ENCODE data around the gene TBX1. TPM values are rescaled to one million over a fixed set of nuclear protein-coding genes. Genes with fewer than 3 reads are reported as not detected.
"Not testable (repeated sequence)": the region's sequence is repeated elsewhere in the genome, so short reads cannot be mapped to it uniquely, and the experiment has no call there.

TBX1 gene
- total RNA-seq, 2 donors from 2014 or later = 11.0 to 20.2 TPM

GRCh38 chr22:19722982-19723231 is 37.7 kb upstream of the TBX1 start:
- Histone ChIP-seq H3K9me3 (no peaks in the 10 kb centered on the region), H3K36me3 (no peaks in the 10 kb centered on the region), H3K4me1 (replicated peaks) (peaks cover 2% of the 10 kb centered on the region), H3K27ac (no peak overlapping the region), H3K4me3 (no peak overlapping the region), H3K27me3 (replicated peaks; ENCODE audit: insufficient read depth) (no peaks in the 10 kb centered on the region)
- no peak for DNase-seq (ENCODE audit: low spot score)
- TF ChIP-seq POLR2AphosphoS5 (IDR thresholded peaks at IDR 0.05) (no peak), POLR2A (IDR thresholded peaks at IDR 0.05) (no peak)
- TF ChIP-seq, protein P1, sequence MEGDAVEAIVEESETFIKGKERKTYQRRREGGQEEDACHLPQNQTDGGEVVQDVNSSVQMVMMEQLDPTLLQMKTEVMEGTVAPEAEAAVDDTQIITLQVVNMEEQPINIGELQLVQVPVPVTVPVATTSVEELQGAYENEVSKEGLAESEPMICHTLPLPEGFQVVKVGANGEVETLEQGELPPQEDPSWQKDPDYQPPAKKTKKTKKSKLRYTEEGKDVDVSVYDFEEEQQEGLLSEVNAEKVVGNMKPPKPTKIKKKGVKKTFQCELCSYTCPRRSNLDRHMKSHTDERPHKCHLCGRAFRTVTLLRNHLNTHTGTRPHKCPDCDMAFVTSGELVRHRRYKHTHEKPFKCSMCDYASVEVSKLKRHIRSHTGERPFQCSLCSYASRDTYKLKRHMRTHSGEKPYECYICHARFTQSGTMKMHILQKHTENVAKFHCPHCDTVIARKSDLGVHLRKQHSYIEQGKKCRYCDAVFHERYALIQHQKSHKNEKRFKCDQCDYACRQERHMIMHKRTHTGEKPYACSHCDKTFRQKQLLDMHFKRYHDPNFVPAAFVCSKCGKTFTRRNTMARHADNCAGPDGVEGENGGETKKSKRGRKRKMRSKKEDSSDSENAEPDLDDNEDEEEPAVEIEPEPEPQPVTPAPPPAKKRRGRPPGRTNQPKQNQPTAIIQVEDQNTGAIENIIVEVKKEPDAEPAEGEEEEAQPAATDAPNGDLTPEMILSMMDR (IDR thresholded peaks at IDR 0.05) = no peak
- 52% methylated on average over 12 of the region's 15 CpGs for WGBS
- intact Hi-C loops (cut with DNase I) = no loop called here

DNA sequence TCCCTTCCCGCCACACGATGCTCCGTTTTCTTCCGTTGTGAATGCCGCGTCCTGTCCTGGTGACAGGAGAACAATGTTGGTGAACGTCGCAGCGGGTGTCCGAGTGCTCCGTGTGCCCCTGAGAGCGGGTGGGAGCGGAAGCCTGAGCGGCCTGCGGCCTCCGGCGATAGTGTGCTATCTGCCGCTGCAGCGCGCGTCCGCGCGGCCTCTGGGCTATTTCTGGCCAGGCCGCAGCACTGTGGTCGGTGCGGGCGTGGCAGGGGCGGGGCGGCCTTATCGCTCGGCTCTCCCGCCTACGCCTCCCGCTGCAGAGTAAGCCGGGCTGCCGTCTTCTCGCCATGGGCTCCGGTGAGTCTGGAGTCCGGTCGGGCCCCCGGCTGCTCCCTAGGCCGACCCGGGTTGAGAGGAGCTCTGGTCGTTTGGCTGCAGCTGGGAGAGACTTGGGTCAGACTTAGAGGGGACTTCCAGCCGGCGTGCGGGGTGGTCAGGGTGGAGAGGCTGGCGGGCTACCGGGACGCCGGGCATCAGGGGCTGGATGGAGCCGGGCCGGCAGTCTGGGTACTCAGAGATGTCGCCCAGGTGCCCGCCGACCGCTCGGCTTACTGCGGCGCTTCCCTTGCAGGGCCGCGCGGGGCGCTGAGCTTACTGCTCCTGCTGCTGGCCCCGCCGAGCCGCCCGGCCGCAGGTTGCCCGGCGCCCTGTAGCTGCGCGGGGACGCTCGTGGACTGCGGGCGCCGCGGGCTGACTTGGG is 37.2 kb upstream of the TBX1 start, which contains the start of gene GP1BB:
Gene GP1BB (plus strand): TSS at position 308 of the 751 bp plus-strand sequence. CDS start 31 bp downstream, at position 339.
- 41% methylated on average over 46 of the region's 80 CpGs for WGBS
- H3K4me3 ChIP-seq = peak within 1 kb of the TSS; percentile 5 to 7
- H3K27me3 ChIP-seq (replicated peaks; ENCODE audit: insufficient read depth) = no peaks in the 10 kb centered on the region

DNA sequence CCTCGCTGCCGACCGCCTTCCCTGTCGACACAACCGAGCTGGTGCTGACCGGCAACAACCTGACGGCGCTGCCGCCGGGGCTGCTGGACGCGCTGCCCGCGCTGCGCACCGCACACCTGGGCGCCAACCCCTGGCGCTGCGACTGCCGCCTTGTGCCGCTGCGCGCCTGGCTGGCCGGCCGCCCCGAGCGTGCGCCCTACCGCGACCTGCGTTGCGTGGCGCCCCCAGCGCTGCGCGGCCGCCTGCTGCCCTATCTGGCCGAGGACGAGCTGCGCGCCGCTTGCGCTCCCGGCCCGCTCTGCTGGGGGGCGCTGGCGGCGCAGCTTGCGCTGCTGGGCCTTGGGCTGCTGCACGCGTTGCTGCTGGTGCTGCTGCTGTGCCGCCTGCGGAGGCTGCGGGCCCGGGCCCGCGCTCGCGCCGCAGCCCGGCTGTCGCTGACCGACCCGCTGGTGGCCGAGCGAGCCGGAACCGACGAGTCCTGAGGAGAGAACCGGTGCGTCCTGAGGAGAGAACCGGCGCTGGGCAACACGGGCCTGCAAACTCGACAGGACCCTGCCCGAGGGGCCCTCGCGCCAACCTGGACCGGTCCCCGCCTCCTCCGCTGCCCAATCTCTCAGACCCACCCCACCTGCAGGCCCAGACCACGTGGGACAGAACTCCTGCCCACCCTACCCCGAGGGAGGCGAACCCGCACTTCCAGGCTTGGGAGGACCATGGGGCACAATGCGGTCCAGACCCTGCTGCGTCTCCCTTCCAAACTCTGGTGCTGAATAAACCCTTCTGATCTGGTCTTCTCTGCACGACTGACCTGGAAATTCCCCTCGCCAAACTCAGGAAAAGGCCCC is 36.4 kb upstream of the TBX1 start:
- no peaks in the 10 kb centered on the region for H3K36me3 ChIP-seq
- intact Hi-C loops (cut with DNase I) = no loop called here
- H3K4me3 ChIP-seq = peak overlapping the region; percentile 5 to 7
- H3K27me3 ChIP-seq (replicated peaks; ENCODE audit: insufficient read depth) = no peaks in the 10 kb centered on the region
- TF ChIP-seq, protein P1 (IDR thresholded peaks at IDR 0.05) = peak in 1 of 4 experiments; percentile 17
- no peak for TF ChIP-seq POLR2AphosphoS5 (IDR thresholded peaks at IDR 0.05)
- TF ChIP-seq POLR2A (IDR thresholded peaks at IDR 0.05) = no peak
- no peak overlapping the region for H3K27ac ChIP-seq
- peaks cover 2% of the 10 kb centered on the region for H3K4me1 ChIP-seq (replicated peaks)
- no peaks in the 10 kb centered on the region for H3K9me3 ChIP-seq
- WGBS = 9% methylated on average over 44 of the region's 89 CpGs
- no peak for DNase-seq (ENCODE audit: low spot score)

More for the DNA sequence above, 37.2 kb upstream of the TBX1 start, which contains the start of gene GP1BB:
- H3K4me1 ChIP-seq (replicated peaks) = peaks cover 2% of the 10 kb centered on the region
- H3K27ac ChIP-seq = no peak within 1 kb of the TSS
- no peaks in the 10 kb centered on the region for H3K9me3 ChIP-seq
- intact Hi-C loops (cut with DNase I) = no loop called here
- TF ChIP-seq, protein P1 (IDR thresholded peaks at IDR 0.05) = peak in 1 of 4 experiments; percentile 16
- no peak for TF ChIP-seq POLR2AphosphoS5 (IDR thresholded peaks at IDR 0.05)
- no peaks in the 10 kb centered on the region for H3K36me3 ChIP-seq
- DNase-seq (ENCODE audit: low spot score) = no peak

- H3K4me1 ChIP-seq (replicated peaks) = peaks cover 2% of the 10 kb centered on the region
- H3K36me3 ChIP-seq = no peaks in the 10 kb centered on the region
- H3K27me3 ChIP-seq (replicated peaks; ENCODE audit: insufficient read depth) = no peaks in the 10 kb centered on the region
- H3K27ac ChIP-seq = no peak overlapping the region
- H3K4me3 ChIP-seq = no peak overlapping the region
- intact Hi-C loops (cut with DNase I) = no loop called here
- TF ChIP-seq POLR2A (IDR thresholded peaks at IDR 0.05) (no peak), POLR2AphosphoS5 (IDR thresholded peaks at IDR 0.05) (no peak)
- TF ChIP-seq, protein P1 (IDR thresholded peaks at IDR 0.05) = no peak
- DNase-seq (ENCODE audit: low spot score) = no peak
- WGBS = 72% methylated on average over 45 of the region's 45 CpGs
- H3K9me3 ChIP-seq = no peaks in the 10 kb centered on the region
Observed at GRCh38 chr22:19724927-19725661, 35.5 kb upstream of the TBX1 start.

DNA sequence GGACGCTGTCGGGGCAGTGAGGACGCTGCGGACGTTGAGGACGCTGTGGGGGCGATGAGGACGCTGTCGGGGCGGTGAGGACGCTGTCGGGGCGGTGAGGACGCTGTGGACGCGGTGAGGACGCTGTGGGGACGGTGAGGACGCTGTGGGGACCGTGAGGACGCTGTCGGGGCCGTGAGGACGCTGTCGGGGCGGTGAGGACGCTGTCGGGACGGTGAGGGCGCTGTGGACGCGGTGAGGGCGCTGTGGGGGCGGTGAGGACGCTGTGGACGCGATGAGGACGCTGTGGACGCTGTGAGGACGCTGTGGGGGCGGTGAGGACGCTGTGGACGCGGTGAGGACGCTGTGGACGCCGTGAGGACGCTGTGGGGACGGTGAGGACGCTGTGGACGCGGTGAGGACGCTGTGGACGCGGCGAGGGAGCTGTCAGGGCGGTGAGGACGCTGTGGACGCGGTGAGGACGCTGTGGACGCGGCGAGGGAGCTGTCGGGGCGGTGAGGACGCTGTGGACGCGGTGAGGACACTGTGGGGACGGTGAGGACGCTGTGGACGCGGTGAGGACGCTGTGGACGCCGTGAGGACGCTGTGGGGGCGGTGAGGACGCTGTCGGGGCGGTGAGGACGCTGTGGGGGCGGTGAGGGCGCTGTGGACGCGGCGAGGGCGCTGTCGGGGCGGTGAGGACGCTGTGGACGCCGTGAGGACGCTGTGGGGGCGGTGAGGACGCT is 34.4 kb upstream of the TBX1 start:
- DNase-seq (ENCODE audit: low spot score); H3K27me3 ChIP-seq (replicated peaks; ENCODE audit: insufficient read depth); H3K27ac ChIP-seq; intact Hi-C loops (cut with DNase I); H3K36me3 ChIP-seq; H3K9me3 ChIP-seq; H3K4me3 ChIP-seq; H3K4me1 ChIP-seq (replicated peaks): not testable (repeated sequence)
- WGBS = 83% methylated on average over 96 of the region's 96 CpGs

Measured in prostate gland (tissue), 2 donors.